CD14-positive monocyte (primary cell): ENCODE results near the gene FGFBP1. TPM values are rescaled to one million over a fixed set of nuclear protein-coding genes. Genes with fewer than 3 reads are reported as not detected.
A peak's percentile ranks its signal among the peaks of the same experiment; 100 is the strongest.

Experiments
- DNase-seq, 3 donors: peaks; one replicate each; pipeline ENCODE4 v3.0.0-alpha.2; 2011 to 2022
- H2AFZ ChIP-seq: 2 replicates; pipeline ENCODE4 v1.6.0; 2012; ENCODE audit warnings: mild to moderate bottlenecking, low read depth, low read length, inconsistent platforms; ENCODE audit not compliant: insufficient read depth, poor library complexity, severe bottlenecking
- H3K27ac ChIP-seq, 2 donors: 1 replicate in 1 of 2; 2 replicates in 1 of 2; pipeline ENCODE4 v1.5.1; 2012 to 2013; ENCODE audit warnings: low read length in 2 of 2, control low read depth in 1 of 2, inconsistent platforms in 1 of 2, low read depth in 1 of 2, mild to moderate bottlenecking in 1 of 2
- H3K27me3 ChIP-seq, 2 donors: one replicate each; pipeline versions ENCODE4 v1.6.0 to v1.6.1; 2011 to 2013; ENCODE audit warnings: low read length in 2 of 2; ENCODE audit not compliant: control insufficient read depth in 2 of 2, insufficient read depth in 2 of 2
- H3K36me3 ChIP-seq, 2 donors: replicated peaks in 1 of 2; 1 replicate in 1 of 2; 2 replicates in 1 of 2; pipeline versions ENCODE4 v1.5.1 to v1.6.1; 2012 to 2013; ENCODE audit warnings: low read length in 2 of 2, control low read depth in 1 of 2, inconsistent platforms in 1 of 2, mild to moderate bottlenecking in 1 of 2; ENCODE audit not compliant: insufficient read depth in 2 of 2, control insufficient read depth in 1 of 2
- H3K4me1 ChIP-seq, 2 donors: 1 replicate in 1 of 2; 2 replicates in 1 of 2; pipeline versions ENCODE4 v1.5.1 to v1.6.1; 2012 to 2013; ENCODE audit warnings: low read length in 2 of 2, control low read depth in 1 of 2, inconsistent platforms in 1 of 2, mild to moderate bottlenecking in 1 of 2, moderate library complexity in 1 of 2; ENCODE audit not compliant: insufficient read depth in 2 of 2, control insufficient read depth in 1 of 2
- H3K4me2 ChIP-seq: replicated peaks from 2 replicates; pipeline ENCODE3; 2012; ENCODE audit warnings: low read length, moderate library complexity, mild to moderate bottlenecking; ENCODE audit not compliant: poor library complexity, severe bottlenecking; ENCODE audit errors: extremely low read depth
- H3K4me3 ChIP-seq, 3 experiments: fragments of 200-600 bp in 1 of 3; sonication (generic) in 1 of 3; replicated peaks in 1 of 3; 1 replicate in 2 of 3; 2 replicates in 1 of 3; pipeline ENCODE4 v1.5.1; 2011 to 2013; ENCODE audit warnings: low read length in 3 of 3, mild to moderate bottlenecking in 3 of 3, control low read depth in 2 of 3, low read depth in 2 of 3, inconsistent platforms in 1 of 3, moderate library complexity in 1 of 3
- H3K79me2 ChIP-seq: 2 replicates; pipeline ENCODE4 v1.6.0; 2012; ENCODE audit warnings: mild to moderate bottlenecking, control low read depth, inconsistent platforms, low read length, moderate library complexity; ENCODE audit not compliant: insufficient read depth
- H3K9ac ChIP-seq: 2 replicates; pipeline ENCODE4 v1.6.0; 2017; ENCODE audit warnings: low read length, mild to moderate bottlenecking; ENCODE audit not compliant: insufficient read depth, poor library complexity, severe bottlenecking
- H3K9me3 ChIP-seq, 2 donors: replicated peaks in 1 of 2; 1 replicate in 1 of 2; 2 replicates in 1 of 2; pipeline versions ENCODE4 v1.5.1 to v1.6.1; 2012 to 2013; ENCODE audit warnings: low read length in 2 of 2, control low read depth in 1 of 2; ENCODE audit not compliant: control insufficient read depth in 1 of 2, insufficient read depth in 1 of 2
- H4K20me1 ChIP-seq: 2 replicates; pipeline ENCODE4 v1.6.0; 2012; ENCODE audit warnings: mild to moderate bottlenecking, low read length, control low read depth, moderate library complexity; ENCODE audit not compliant: insufficient read depth
- H3K27ac Mint-ChIP-seq, 7 donors: one replicate each; pipeline ENCODE4 v1.8.0; 2020; ENCODE audit warnings: mild to moderate bottlenecking in 7 of 7, mixed read lengths in 7 of 7, moderate library complexity in 6 of 7, inconsistent platforms in 2 of 7
- H3K27me3 Mint-ChIP-seq, 3 donors: one replicate each; pipeline ENCODE4 v1.8.0; 2021 to 2022; ENCODE audit warnings: low read depth in 3 of 3, mild to moderate bottlenecking in 3 of 3, mixed read lengths in 3 of 3, moderate library complexity in 3 of 3, inconsistent platforms in 1 of 3
- H3K36me3 Mint-ChIP-seq, 2 donors: one replicate each; pipeline ENCODE4 v1.8.0; 2020; ENCODE audit warnings: mixed read lengths in 2 of 2, inconsistent platforms in 1 of 2, mild to moderate bottlenecking in 1 of 2
- H3K4me1 Mint-ChIP-seq: one replicate; pipeline ENCODE4 v1.8.0; 2020; ENCODE audit warnings: mild to moderate bottlenecking, mixed read lengths
- H3K4me3 Mint-ChIP-seq, 2 donors: one replicate each; pipeline ENCODE4 v1.8.0; 2020; ENCODE audit warnings: mild to moderate bottlenecking in 2 of 2, mixed read lengths in 2 of 2, moderate library complexity in 1 of 2
- H3K9me3 Mint-ChIP-seq, 7 donors: one replicate each; pipeline ENCODE4 v1.8.0; 2020 to 2022; ENCODE audit warnings: mixed read lengths in 7 of 7, mild to moderate bottlenecking in 6 of 7, moderate library complexity in 6 of 7, inconsistent platforms in 2 of 7
- WGBS: methylation state at CpG from one replicate; pipeline ENCODE4 v1.1.5; 2013; ENCODE audit warnings: missing lambda C conversion rate; ENCODE audit not compliant: insufficient coverage; 5-methylcytosine and 5-hydroxymethylcytosine counted together
- intact Hi-C, 2 donors: fragments of 100-400 bp; cut with micrococcal nuclease; formaldehyde crosslinking; loops; one replicate each; pipeline versions ENCODE4 v1.15.0 to v1.15.1; 2023
- polyA plus RNA-seq, 3 donors: library from polyadenylated mRNA; depleted of rRNA in 1 of 3; unstranded in 2 of 3; stranded (reverse) in 1 of 3; fragments of 300-500 nt in 2 of 3; fragments of >200 nt in 1 of 3; fragmentation: Illumina TruSeq in 2 of 3; gene quantifications; 1 replicate in 2 of 3; 2 replicates in 1 of 3; pipeline ENCODE4 v1.2.3, GENCODE V29; 2012 to 2021
- TF ChIP-seq, protein P1 (sequence below): fragments of 200-600 bp; IDR thresholded peaks from one replicate; pipeline ENCODE4 v1.8.0; 2022; ENCODE audit warnings: antibody characterized with exemption, mild to moderate bottlenecking

FGFBP1 gene
- polyA plus RNA-seq, 3 donors = not detected

GRCh38 chr4:15902746-15903145 is 35.8 kb downstream of the FGFBP1 start:
- Mint-ChIP-seq H3K36me3 (peaks cover 0 to 6% of the 10 kb centered on the region in 2 donors), H3K27ac (peak overlapping the region; percentile 75 to 96 (median 88)), H3K4me3 (peak overlapping the region in 1 of 2 donors; percentile 61), H3K27me3 (peaks cover 0 to 6% (median 0%) of the 10 kb centered on the region in 3 donors), H3K9me3 (peaks cover 3 to 13% (median 7%) of the 10 kb centered on the region in 7 donors), H3K4me1 (peaks cover 57% of the 10 kb centered on the region)
- Histone ChIP-seq H4K20me1 (no peaks in the 10 kb centered on the region), H2AFZ (no peak overlapping the region), H3K4me1 (peaks cover 36 to 53% of the 10 kb centered on the region in 2 donors), H3K27me3 (no peaks in the 10 kb centered on the region), H3K4me2 (peak overlapping the region; percentile 56), H3K9ac (no peak overlapping the region), H3K4me3 (peak overlapping the region in 1 of 3 experiments; percentile 51), H3K79me2 (no peaks in the 10 kb centered on the region), H3K36me3 (no peaks in the 10 kb centered on the region), H3K27ac (peak overlapping the region; percentile 55 to 68), H3K9me3 (no peaks in the 10 kb centered on the region)
- no CpG with 5 or more reads among the region's 2 CpGs for WGBS
- intact Hi-C loops = no loop called here
- TF ChIP-seq, protein P1, sequence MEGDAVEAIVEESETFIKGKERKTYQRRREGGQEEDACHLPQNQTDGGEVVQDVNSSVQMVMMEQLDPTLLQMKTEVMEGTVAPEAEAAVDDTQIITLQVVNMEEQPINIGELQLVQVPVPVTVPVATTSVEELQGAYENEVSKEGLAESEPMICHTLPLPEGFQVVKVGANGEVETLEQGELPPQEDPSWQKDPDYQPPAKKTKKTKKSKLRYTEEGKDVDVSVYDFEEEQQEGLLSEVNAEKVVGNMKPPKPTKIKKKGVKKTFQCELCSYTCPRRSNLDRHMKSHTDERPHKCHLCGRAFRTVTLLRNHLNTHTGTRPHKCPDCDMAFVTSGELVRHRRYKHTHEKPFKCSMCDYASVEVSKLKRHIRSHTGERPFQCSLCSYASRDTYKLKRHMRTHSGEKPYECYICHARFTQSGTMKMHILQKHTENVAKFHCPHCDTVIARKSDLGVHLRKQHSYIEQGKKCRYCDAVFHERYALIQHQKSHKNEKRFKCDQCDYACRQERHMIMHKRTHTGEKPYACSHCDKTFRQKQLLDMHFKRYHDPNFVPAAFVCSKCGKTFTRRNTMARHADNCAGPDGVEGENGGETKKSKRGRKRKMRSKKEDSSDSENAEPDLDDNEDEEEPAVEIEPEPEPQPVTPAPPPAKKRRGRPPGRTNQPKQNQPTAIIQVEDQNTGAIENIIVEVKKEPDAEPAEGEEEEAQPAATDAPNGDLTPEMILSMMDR = no peak
- peak; percentile 52 to 88 (median 66) for DNase-seq

GRCh38 chr4:15901998-15902397 is 36.5 kb downstream of the FGFBP1 start:
- peaks cover 3 to 13% (median 7%) of the 10 kb centered on the region in 7 donors for H3K9me3 Mint-ChIP-seq
- Histone ChIP-seq H3K9me3 (no peaks in the 10 kb centered on the region), H2AFZ (no peak overlapping the region), H3K9ac (no peak overlapping the region), H4K20me1 (no peaks in the 10 kb centered on the region), H3K36me3 (no peaks in the 10 kb centered on the region), H3K4me2 (no peak overlapping the region), H3K27me3 (no peaks in the 10 kb centered on the region), H3K79me2 (no peaks in the 10 kb centered on the region), H3K4me3 (peak overlapping the region in 1 of 3 experiments; percentile 19), H3K4me1 (peaks cover 36 to 53% of the 10 kb centered on the region in 2 donors), H3K27ac (peak overlapping the region; percentile 19 to 68)
- peak overlapping the region; percentile 78 to 96 (median 87) for H3K27ac Mint-ChIP-seq
- H3K4me3 Mint-ChIP-seq = no peak overlapping the region
- peak in 2 of 3 donors; percentile 47 to 55 for DNase-seq
- no CpG with 5 or more reads among the region's 2 CpGs for WGBS
- H3K4me1 Mint-ChIP-seq = peaks cover 57% of the 10 kb centered on the region
- intact Hi-C loops = no loop called here
- TF ChIP-seq, protein P1 = no peak
- peaks cover 0 to 6% (median 0%) of the 10 kb centered on the region in 3 donors for H3K27me3 Mint-ChIP-seq
- peaks cover 0 to 6% of the 10 kb centered on the region in 2 donors for H3K36me3 Mint-ChIP-seq
